Stimulated activated CD8-positive, alpha-beta memory T cell treated with anti-CD3 and anti-CD28 coated beads, Interleukin-4, amount 100 ng/mL, for 24 hours (primary cell): ENCODE data around the gene RNGTT.

ENCODE experiments used
- DNase-seq: peaks from one replicate; pipeline ENCODE4 v3.0.0-alpha.2; 2020; ENCODE audit warnings: low read depth

The RNGTT gene

GRCh38 chr6:88586371-88587149 is 376.9 kb downstream of the RNGTT start:
- no peak for DNase-seq

GRCh38 chr6:88585276-88585692 is 378.1 kb downstream of the RNGTT start:
- DNase-seq, result no peak

GRCh38 chr6:88584581-88585275 is 378.7 kb downstream of the RNGTT start:
- DNase-seq, result no peak

- DNase-seq, result no peak
Measured at GRCh38 chr6:88577461-88577860, 386.0 kb downstream of the RNGTT start.

- DNase-seq, result no peak
Measured at GRCh38 chr6:88575536-88575935, 387.9 kb downstream of the RNGTT start.

GRCh38 chr6:88574651-88575050 is 388.8 kb downstream of the RNGTT start:
- DNase-seq, result no peak

- DNase-seq, result no peak
Measured at GRCh38 chr6:88574031-88574430, 389.4 kb downstream of the RNGTT start.

GRCh38 chr6:88573561-88573960 is 389.9 kb downstream of the RNGTT start:
- DNase-seq, result no peak

- no peak for DNase-seq
Measured at GRCh38 chr6:88572449-88573139, 390.8 kb downstream of the RNGTT start.

- DNase-seq, result no peak
Measured at GRCh38 chr6:88569959-88570358, 393.5 kb downstream of the RNGTT start.

GRCh38 chr6:88567696-88568095 is 395.7 kb downstream of the RNGTT start:
- no peak for DNase-seq

- no peak for DNase-seq
Measured at GRCh38 chr6:88566746-88567534, 396.5 kb downstream of the RNGTT start.

GRCh38 chr6:88565836-88566235 is 397.6 kb downstream of the RNGTT start:
- DNase-seq, result no peak

GRCh38 chr6:88565409-88565811 is 398.0 kb downstream of the RNGTT start:
- DNase-seq, result no peak

- no peak for DNase-seq
Measured at GRCh38 chr6:88563277-88563625, 400.2 kb downstream of the RNGTT start.

GRCh38 chr6:88562353-88563276 is 400.8 kb downstream of the RNGTT start:
- no peak for DNase-seq

- DNase-seq, result no peak
Measured at GRCh38 chr6:88561954-88562315, 401.5 kb downstream of the RNGTT start.

GRCh38 chr6:88561034-88561953 is 402.1 kb downstream of the RNGTT start:
- no peak for DNase-seq
